GM18873 (cell line): ENCODE data around the gene STOML2.
"Not testable (repeated sequence)": the region's sequence is repeated elsewhere in the genome, so short reads cannot be mapped to it uniquely, and the experiment has no call there.

ENCODE experiments used
- ATAC-seq: cut with Tn5 transposase; IDR thresholded peaks from one replicate; pipeline ENCODE4 v1.9.1; 2021; ENCODE audit warnings: mild to moderate bottlenecking, moderate library complexity, moderate number of reproducible peaks; ENCODE audit not compliant: unreplicated experiment, low FRiP score

Gene STOML2, protein sequence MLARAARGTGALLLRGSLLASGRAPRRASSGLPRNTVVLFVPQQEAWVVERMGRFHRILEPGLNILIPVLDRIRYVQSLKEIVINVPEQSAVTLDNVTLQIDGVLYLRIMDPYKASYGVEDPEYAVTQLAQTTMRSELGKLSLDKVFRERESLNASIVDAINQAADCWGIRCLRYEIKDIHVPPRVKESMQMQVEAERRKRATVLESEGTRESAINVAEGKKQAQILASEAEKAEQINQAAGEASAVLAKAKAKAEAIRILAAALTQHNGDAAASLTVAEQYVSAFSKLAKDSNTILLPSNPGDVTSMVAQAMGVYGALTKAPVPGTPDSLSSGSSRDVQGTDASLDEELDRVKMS

DNA sequence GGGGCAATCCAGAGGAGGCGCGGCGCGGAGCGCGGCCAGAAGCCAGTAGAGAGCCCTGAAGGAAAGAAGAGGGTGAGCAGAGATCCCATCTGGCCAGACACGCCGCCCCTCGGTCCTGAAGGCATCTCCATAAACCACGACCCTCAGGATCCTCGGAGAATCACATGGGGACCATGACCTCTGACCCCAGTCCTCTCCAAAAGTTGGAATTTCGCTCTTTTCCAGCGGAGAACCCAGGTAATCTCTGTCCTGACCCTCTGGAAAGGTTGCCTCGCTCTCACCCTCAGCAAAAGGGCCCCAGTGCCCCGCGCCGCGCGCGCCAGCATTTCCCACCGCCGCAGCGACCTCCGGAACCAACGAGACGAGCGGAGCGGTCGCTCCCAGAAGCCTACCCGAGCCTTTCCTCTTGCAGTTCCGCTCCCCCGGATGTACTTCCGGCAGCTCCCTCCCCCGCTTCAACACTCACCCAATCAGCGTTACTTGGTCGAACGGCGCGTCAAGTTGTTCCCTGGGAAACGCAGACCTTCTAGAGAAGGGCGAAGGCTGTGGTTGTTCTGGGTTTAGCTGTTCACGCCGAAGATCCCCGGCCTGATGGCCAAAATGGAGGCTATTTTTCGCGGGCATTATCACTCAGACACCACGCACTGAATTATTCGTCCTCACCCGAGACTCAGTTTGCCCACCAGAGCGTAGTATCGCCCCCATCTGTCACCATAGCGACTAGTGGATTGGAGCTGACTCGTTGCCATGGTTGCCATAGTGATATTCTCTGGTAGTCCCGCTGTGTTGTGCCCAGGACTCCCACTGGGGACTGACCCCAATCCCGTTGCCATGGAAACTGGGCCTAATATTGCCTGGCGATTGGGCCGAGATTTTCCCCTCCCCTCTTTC, at the start of gene STOML2:
STOML2 (minus strand) TSS at position 363 of the 891 bp plus-strand sequence; CDS start at position 326, 37 bp downstream.
- ATAC-seq: peak; percentile 88

- not testable (repeated sequence) for ATAC-seq
Observed at GRCh38 chr9:35147941-35148563, 45.1 kb upstream of the STOML2 start.

GRCh38 chr9:35142037-35142436, 39.1 kb upstream of the STOML2 start:
- no peak for ATAC-seq

DNA sequence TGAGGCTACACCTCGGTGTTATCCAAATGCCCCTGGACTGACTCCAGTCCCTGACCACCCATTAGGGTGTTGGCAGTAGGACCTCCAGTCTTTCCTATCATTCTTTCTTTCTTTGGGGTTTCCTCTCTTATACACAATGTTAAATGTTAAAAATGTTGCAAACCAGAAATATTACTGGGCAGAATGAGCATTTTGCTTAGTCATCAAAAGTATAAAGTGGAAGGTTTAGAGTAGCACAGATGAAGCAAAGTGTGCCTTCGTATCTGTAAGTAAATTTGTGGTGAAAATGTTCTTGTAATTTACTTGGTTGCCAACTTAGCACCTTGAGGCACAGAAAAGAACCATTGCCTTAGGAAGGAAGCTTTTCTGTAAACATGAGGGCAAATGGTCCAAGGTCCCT, 37.2 kb upstream of the STOML2 start:
- ATAC-seq: no peak

- no peak for ATAC-seq
Observed at GRCh38 chr9:35136866-35137265, 33.9 kb upstream of the STOML2 start.

- no peak for ATAC-seq
Observed at GRCh38 chr9:35135988-35136387, 33.1 kb upstream of the STOML2 start.

GRCh38 chr9:35134920-35135319, 32.0 kb upstream of the STOML2 start:
- ATAC-seq: no peak

DNA sequence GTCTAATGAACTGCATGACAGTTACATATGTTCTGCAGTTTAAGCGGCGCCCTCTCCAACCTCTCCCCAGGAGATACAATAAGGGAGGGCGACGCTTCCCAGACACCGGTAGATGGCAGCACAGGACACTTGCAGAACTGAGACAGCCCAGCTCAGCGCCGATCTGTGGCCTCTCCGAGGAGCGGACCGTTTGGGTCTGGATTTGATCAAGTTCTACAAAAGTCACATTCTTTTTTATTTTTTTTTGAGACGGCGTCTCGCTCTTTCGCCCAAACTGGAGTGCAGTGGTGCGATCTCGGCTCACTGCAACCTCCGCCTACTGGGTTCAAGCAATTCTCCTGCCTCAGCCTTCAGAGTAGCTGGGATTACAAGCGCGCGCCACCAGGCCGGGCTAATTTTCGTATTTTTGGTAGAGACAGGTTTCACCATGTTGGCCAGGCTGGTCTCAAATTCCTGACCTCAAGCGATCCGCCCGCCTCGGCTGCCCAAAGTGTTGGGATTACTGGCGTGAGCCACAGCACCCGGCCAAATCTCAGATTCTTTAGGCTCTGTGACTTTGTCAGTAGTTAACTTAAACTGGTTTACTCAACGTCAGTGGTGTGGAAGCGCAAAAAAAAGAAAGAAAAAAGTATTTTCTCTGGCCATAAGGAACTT, 14.1 kb upstream of the STOML2 start:
- ATAC-seq: peak; percentile 36

DNA sequence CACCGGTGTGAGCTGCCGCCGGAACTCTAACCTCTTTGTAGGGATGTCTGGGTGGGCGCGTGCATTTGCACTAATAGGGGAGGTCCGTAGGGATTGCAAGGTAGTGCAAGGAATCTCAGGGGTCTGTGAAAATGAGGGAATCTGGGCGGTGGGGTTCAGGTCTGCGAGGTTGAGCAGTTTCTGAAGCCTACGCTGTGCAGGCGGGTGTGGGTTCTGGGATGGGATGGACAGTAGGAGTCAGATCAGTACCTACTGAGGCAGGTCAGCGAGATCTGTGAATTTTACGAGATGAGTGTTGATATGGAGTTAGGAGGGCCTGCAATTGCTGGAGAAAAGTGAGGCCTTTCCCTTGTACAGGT, 13.6 kb upstream of the STOML2 start:
- ATAC-seq: peak; percentile 7

- peak; percentile 47 for ATAC-seq
Observed at GRCh38 chr9:35115680-35116538, 13.0 kb upstream of the STOML2 start, which contains the start of gene ATOSB. Gene ATOSB, minus strand, starts transcription at chr9:35115862. Its CDS starts 7,588 bp downstream, at chr9:35108274.

DNA sequence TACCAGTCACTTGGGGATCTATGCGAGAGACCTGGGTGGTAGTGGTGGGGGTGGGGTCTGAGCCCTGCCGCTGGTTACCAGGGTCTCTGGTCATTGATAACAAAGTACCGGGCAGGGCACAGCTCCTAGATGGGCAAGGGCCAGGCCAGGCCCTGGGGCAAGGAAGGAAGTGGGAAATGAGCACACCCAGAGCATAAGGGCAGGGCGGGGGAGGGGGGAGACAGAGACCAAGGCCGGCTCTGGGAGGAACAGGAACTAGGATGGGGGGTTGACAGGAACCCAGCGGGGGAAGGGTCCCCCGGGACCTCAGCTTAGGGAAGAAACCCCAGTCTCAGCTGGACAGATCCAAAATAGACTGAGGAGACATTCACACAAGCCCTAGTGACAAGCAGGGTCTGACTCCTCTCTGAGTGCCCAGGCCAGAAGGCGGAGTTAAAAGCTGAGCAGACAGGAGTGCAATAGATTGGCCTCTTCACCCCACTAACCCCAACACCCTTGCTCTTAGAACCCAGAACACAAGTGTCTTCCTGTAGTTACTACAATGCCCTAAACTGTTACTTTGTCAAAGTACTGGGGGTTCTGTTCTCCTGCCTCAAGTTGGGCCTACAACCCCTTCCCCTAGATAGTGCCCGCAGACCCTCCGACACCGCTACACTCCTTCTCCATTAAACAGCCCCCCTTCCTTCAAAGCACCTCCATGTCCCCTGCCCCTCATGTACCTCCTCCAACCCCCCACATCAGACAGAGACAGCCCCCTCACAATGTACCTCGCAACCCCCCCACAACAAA, 12.1 kb upstream of the STOML2 start:
- no peak for ATAC-seq

DNA sequence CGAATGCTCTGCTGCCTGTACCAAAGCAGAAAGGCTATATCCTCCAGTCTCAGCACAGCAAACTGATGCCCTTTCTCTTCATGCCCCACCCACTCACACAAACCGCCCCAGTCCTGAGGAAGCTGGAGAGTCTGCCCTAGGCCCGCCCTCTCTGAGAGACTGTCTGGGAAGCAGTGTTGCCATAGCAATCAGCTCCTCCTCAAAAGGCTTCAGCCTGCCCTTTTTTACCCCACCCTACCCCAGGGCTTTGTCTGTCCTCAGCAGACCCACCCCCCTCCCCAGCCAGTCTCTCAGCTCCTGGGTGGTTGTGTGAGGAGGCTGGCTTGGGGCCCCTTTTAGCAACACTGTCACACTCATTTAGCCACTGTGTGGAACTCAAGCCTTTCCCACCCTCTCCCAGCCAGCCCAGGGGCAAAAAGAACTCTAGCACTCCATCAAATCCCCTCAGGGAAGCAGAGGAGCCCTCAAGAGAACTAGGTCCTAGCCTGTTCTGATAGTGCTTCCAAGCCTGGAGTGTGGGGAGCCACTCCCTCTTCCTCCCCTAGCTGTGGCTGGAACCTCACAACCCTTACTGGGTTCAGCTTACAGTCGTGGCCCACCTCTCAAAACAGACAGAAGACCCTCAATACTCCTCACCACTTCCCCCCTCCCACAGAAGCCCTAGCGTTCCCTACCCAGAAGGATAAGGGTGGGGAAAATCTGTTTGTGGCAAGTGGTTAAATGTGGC, 11.3 kb upstream of the STOML2 start:
- no peak for ATAC-seq

DNA sequence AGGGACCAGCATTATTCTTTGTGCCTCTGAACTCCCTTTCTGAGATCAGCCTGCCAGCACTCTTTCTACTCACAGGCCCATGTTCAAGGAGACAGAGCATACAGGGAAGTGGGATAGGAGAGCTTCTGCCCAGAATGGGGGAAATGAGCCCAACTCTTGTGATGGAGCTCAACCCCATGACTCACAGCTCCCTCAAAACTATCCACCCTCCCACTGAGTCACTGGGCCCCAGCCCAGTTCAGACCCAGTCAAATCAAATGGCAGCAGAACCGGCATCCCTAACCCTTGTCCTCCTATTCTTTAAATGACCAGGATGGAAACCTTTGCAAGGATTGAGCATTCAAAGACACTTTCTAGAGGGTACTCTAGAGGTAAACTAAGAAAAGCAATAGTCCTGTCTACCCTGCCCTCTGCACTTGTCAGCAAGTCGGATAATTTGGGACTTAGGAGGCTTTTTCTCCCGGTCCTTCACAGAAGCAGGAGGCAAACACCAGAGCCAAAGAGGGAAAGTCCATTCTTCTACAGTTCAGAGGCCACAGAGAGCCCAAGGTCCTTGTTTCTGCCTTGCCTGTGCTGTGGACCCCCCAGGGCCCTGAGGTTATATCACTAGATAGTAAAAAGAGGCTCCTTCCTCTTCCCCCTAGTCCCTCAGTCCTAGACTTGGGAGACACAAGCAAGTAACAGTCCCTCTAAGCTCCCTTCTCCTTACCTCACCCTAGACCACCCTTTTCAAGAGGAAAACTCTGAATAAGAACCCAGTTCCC, 9.5 kb upstream of the STOML2 start:
- no peak for ATAC-seq

- peak; percentile 68 for ATAC-seq
Observed at GRCh38 chr9:35111001-35111933, 8.3 kb upstream of the STOML2 start.

- no peak for ATAC-seq
Observed at GRCh38 chr9:35110327-35110761, 7.4 kb upstream of the STOML2 start.

DNA sequence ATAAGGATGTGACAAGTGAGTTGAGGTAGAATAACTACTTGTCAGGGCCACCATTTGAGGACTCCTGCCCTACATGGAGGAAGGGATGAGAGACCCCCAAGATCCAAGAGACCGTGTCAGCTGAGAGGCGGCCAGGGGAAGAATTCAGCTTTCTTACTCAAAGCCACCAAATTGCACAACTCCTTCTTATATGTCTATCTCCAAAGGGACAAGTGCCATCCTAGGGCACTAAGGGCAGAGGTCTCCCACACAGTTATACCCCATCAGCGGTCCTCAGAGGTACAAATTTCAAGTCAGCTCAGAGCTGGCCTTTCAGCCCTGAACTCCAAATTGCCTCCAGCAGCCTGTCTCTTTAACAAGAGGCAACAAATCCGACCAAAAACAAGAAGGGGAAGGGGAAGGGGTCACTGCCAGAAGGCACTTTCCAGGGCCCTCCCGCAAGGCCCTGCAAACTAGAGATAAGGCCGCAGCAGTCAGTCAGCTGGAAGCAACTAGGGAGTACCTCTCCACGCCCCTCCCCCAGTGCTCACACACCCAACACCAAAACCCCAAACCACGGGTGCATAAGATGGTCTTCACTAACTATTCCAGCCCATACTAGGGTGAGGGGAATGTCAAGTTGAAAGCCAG, 6.1 kb upstream of the STOML2 start:
- no peak for ATAC-seq
